Measurements from ENCODE around the gene ERN1.
"Not testable (repeated sequence)": the region's sequence is repeated elsewhere in the genome, so short reads cannot be mapped to it uniquely, and the experiment has no call there.

The ERN1 gene

GRCh38 chr17:64022611-64023063 is 107.3 kb downstream of the ERN1 start:
- no peak for DNase-seq

DNA sequence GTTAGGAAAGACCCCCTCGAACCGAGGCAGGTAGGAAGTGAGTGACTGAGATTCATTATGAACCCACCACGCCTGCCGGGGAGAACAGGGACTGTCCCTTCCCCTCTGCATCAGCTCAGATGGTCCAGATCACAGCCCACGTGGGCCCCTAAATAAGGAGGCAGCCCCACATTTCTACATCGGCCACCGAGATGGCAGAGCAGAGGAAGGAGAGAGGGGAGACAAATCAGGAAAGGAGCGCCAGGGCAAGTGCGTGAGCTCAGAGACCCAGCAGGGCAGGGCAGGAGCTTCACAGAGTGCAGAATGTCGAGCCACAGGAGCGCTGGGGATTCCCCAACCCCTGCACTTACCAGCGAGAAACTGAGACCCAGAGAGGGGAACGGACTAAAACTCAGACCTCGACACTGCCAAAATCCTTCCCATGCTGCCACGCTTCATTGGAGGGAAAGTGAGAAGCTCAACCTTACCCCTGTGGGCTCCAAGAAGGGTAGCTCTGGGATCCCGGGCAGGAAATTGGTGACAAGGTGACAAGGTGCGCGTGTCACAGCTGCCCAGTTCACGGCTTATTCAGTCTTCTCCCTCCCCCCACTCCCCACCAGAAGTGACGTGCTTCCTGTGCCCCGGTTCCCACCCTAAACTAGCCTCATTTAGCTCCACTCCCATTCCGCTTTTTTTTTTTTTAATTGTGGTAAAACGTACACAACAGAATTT is 109.7 kb downstream of the ERN1 start, which contains the start of gene ICAM2:
Gene ICAM2 (minus strand): TSS at position 578 of the 711 bp plus-strand sequence. CDS start 13,942 bp downstream, outside the sequence.
- DNase-seq = no peak

GRCh38 chr17:64019551-64019961 is 110.4 kb downstream of the ERN1 start:
- DNase-seq = not testable (repeated sequence)

DNA sequence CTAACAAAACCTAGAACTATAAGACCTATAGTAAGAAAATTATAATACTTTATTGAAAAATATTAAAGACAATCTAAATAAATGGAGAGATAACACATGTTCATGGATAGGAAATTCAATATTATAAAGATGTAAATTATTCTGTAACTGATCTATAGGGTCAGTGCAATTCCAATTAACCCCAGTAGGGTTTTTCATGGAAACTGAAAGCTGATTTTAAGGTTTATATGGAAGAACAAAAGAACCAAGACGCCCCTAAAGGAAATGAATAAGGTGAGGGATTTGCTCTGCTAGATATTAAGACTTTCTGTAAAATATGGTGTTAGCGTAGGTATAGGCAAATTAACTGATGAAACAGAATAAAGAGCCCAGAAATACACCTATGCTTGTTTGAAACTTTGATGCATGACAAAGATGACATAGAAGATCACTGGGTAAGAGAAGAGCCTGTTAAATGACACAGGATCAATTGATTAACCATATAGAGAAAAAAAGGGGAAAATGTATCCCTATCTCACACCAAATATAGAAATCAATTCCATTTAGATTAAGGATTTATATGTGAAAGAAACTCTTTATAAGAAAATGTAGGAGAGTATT is 112.5 kb downstream of the ERN1 start:
- no peak for DNase-seq

DNA sequence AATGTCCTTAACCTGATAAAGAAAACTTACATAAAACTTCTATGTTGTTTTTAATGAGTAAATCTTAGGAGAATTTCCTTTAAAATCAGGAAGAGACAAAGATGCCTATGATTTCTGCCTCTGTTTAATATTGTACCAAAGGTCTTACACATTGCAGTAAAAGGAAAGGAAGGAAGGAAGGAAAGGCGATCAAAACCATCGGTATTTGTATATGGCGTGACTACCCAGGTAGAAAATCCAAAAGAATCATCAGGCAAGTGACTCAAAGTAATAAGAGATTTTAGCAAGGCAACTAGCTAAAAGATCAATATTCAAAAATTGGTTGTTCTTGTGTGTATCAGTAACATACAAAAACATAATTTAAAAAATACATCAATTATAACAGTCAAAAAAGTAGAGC is 113.0 kb downstream of the ERN1 start:
- no peak for DNase-seq

- DNase-seq = no peak
Measured at GRCh38 chr17:64016231-64016784, 113.6 kb downstream of the ERN1 start.

GRCh38 chr17:64015447-64015846 is 114.5 kb downstream of the ERN1 start:
- no peak for DNase-seq

- DNase-seq = no peak
Measured at GRCh38 chr17:64009571-64010402, 120.2 kb downstream of the ERN1 start.

GRCh38 chr17:64008830-64009229 is 121.1 kb downstream of the ERN1 start:
- DNase-seq = no peak

DNA sequence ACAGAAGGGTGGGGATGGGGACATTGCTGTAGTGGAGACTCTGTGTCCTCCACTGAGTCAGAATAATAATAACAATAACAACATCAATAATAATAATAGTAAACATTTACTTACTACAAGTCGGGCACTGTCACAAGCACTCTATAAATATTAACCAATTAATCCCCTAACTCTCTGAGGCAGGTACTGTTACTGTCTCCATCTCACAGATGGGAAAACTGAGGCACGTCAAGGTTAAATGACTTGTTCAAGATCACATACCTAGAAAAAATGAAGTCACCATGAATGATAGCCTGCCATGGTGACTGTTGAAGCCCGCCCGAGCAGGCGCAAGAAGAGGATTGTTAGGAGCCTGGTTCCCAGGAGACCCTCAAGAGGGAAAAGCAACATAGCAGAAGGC is 121.6 kb downstream of the ERN1 start:
- DNase-seq = no peak

GRCh38 chr17:64007838-64008282 is 122.1 kb downstream of the ERN1 start:
- no peak for DNase-seq

DNA sequence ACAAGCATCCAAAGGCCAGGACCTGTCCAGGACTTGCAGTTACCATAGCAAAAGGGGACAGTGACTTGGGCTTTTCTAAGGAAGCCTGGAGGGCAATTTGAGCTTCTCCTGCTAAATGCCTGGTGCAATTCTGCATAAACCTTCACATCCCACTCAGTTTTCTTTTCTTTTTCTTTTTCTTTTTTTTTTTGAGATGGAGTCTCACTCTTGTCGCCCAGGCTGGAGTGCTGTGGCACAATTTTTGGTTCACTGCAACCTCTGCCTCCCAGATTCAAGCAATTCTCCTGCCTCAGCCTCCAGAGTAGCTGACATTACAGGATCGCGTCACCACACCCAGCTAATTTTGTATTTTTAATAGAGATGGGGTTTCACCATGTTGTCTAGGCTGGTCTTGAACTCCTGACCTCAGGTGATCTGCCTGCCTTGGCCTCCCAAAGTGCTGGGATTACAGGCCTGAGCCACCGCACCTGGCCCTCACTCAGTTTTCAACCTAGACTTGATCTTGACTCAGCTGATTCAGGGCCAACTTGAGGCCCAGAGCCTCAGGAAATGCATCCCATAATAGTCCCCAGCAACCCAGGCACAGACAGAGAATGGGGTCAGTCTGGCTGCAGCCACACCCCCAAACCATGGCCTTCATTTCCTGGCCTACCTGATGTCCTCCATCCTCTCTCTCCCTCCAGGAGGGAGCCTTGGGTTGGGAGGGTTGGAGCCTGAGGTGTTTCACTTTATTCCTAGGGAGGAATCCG is 122.7 kb downstream of the ERN1 start:
- DNase-seq = not testable (repeated sequence)

GRCh38 chr17:64006361-64007088 is 123.4 kb downstream of the ERN1 start:
- DNase-seq = no peak

GRCh38 chr17:64005734-64006167 is 124.2 kb downstream of the ERN1 start:
- DNase-seq = no peak

DNA sequence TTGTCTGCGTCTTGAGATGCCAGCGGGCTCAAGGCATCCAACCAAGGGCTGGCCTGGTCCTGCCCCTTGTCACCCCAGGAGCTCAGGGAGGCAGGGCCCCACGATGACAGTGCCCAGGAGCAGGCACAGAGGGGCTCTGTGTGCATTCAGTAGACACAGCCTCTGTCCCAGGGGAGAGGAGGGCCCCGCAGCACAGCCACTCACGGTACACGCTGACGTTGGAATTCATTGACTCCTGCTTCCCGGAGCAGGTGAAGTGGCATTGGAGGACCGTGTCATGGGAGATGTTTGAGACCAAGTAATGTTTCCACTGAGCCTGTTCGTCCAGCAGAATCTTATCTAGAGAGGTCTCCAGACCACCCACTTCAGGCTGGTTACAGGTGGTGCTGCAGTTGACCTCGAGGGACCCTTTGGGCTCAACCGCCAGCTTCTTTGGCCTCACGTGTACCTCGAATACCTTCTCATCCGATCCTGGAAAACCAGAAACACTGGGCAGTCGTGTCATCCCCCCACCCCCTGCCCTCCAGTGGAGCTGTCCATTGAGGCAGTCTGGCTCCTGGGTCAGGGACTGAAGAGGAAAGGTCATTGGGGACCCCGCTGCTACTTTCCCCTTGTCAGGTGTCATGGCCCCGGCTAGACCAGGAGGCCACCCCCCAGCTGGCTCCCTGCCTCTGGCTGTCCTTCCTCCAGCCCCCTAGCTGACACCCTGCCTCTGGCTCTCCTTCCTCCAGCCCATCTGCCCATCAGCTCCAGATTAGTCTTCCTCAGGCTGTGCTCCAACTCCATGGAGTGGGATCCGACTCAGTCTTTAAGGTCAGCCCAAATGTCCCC is 124.8 kb downstream of the ERN1 start:
- DNase-seq = no peak

DNA sequence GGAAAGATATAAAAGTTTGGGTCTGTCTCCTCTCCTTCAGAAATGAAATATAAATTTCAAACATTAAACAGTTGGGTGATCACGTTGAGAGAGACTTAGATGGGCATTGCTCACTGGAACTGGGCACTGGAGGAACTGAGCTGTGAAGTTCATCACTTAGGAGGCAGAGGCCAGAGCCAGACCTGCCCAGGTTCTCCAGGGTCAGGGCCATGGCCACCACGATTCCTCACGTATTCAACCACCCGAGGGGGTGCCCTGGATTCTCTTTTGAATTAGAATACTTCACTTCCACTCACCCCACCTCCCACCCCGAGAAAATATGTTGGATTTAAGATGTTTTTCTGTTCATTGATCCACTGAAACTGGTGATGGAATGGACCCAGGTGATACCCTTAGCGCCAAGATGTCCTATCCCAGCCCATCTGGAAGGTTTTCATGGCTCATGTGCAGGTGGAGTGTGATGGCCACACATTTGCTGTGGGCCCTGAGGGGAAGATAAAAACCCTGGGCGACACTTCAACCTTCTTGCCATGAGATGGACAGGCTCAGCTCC is 125.7 kb downstream of the ERN1 start:
- no peak for DNase-seq

DNA sequence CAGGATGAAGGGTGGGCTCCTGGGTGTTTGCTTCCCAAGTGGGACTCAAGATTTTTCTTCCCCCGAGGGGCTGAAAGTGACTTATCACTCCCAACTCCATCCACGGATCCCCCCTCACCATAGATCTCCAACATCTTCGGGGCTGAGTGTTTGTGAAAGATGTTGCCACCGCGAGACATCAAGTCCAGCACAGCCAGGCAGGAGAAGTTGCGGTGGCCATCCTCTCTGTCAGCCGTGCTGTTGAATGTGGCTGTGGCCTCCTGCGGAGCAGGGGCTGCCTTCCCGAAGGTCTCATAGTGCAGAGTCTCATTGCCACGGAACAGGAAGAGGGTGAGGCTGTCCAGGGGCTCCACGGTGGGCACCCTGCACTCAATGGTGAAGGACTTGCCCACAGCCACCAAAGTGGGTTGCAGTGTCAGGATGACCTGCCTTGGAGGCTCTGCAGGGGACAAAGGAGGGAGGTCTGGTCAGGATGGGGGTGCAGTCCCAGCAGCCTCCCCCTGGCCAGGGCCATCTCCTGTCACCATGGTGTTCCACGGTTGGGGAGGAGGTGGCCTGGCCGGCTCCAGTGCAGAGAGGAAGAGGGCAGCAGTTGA is 126.3 kb downstream of the ERN1 start:
- no peak for DNase-seq

- DNase-seq = no peak
Measured at GRCh38 chr17:64002658-64003525, 127.1 kb downstream of the ERN1 start.
